HK-2 (cell line): Measurements from ENCODE around the gene CNTN3.

Source experiments
- DNase-seq: peaks from one replicate; pipeline ENCODE4 v3.0.0-alpha.2; 2018; ENCODE audit not compliant: unreplicated experiment

CNTN3 gene

GRCh38 chr3:74614107-74614967 is at the start of gene CNTN3:
Gene CNTN3, minus strand, starts transcription at chr3:74614659. Its CDS starts 93,547 bp downstream, at chr3:74521112.
- DNase-seq, result no peak

- no peak for DNase-seq
Observed at GRCh38 chr3:74663178-74663577, 48.7 kb upstream of the CNTN3 start.

GRCh38 chr3:74661672-74662071 is 47.2 kb upstream of the CNTN3 start:
- no peak for DNase-seq

GRCh38 chr3:74651885-74652284 is 37.4 kb upstream of the CNTN3 start:
- DNase-seq, result no peak

- DNase-seq, result no peak
Observed at GRCh38 chr3:74651292-74651691, 36.8 kb upstream of the CNTN3 start.

GRCh38 chr3:74648107-74648506 is 33.6 kb upstream of the CNTN3 start:
- no peak for DNase-seq

- no peak for DNase-seq
Observed at GRCh38 chr3:74646094-74646493, 31.6 kb upstream of the CNTN3 start.

- no peak for DNase-seq
Observed at GRCh38 chr3:74643636-74644035, 29.2 kb upstream of the CNTN3 start.

GRCh38 chr3:74642876-74643275 is 28.4 kb upstream of the CNTN3 start:
- DNase-seq, result no peak

- no peak for DNase-seq
Observed at GRCh38 chr3:74640211-74640610, 25.8 kb upstream of the CNTN3 start.

GRCh38 chr3:74639681-74640080 is 25.2 kb upstream of the CNTN3 start:
- DNase-seq, result no peak

- no peak for DNase-seq
Observed at GRCh38 chr3:74636981-74637380, 22.5 kb upstream of the CNTN3 start.

GRCh38 chr3:74633021-74633420 is 18.6 kb upstream of the CNTN3 start:
- DNase-seq, result no peak

GRCh38 chr3:74631351-74632140 is 17.1 kb upstream of the CNTN3 start:
- DNase-seq, result no peak

- no peak for DNase-seq
Observed at GRCh38 chr3:74630602-74631001, 16.1 kb upstream of the CNTN3 start.

- DNase-seq, result no peak
Observed at GRCh38 chr3:74626011-74626410, 11.6 kb upstream of the CNTN3 start.

- no peak for DNase-seq
Observed at GRCh38 chr3:74624301-74624700, 9.8 kb upstream of the CNTN3 start.

GRCh38 chr3:74623261-74623836 is 8.9 kb upstream of the CNTN3 start:
- DNase-seq, result no peak

- DNase-seq, result no peak
Observed at GRCh38 chr3:74621581-74621980, 7.1 kb upstream of the CNTN3 start.

GRCh38 chr3:74617776-74618175 is 3.3 kb upstream of the CNTN3 start:
- DNase-seq, result no peak

- no peak for DNase-seq
Observed at GRCh38 chr3:74613521-74614106, 845 bp downstream of the CNTN3 start.

GRCh38 chr3:74613060-74613459 is 1.4 kb downstream of the CNTN3 start:
- no peak for DNase-seq
